ENCODE data around the gene BTBD2. TPM values are rescaled to one million over a fixed set of nuclear protein-coding genes. Genes with fewer than 3 reads are reported as not detected.

BTBD2 gene
- total RNA-seq, 1 donor from 2014 or later = 57.3 TPM

GRCh38 chr19:2058570-2059421 lies 43.3 kb upstream of the BTBD2 start:
- no peaks in the 10 kb centered on the region for H3K36me3 Mint-ChIP-seq (ENCODE audit: low read depth)
- no peaks in the 10 kb centered on the region for H3K9me3 Mint-ChIP-seq
- DNase-seq = no peak
- peaks cover 69% of the 10 kb centered on the region for H3K4me1 Mint-ChIP-seq
- H3K27ac Mint-ChIP-seq = no peak overlapping the region
- intact Hi-C loops (cut with micrococcal nuclease) = no loop called here
- no peaks in the 10 kb centered on the region for H3K27me3 Mint-ChIP-seq
- ChIA-PET POLR2A (interaction anchor here (0.7 to 59.1 kb wide), 3 partner anchors 21 to 842 kb away, joined by 3 to 2723 read pairs (median 490); partner anchors contain the start of genes IZUMO4, MOB3A and ZNF57), CTCF (interaction anchor here (1.2 kb wide), 2 partner anchors 11 to 38 kb away, joined by 3 read pairs; no protein-coding TSS in a partner anchor)
- peak overlapping the region; percentile 32 for H3K4me3 Mint-ChIP-seq
- no peak for ATAC-seq (ENCODE audit: low read depth)
- no peak for TF ChIP-seq CTCF (IDR thresholded peaks at IDR 0.05)

GRCh38 chr19:2057484-2058469 lies 42.3 kb upstream of the BTBD2 start:
- H3K9me3 Mint-ChIP-seq = no peaks in the 10 kb centered on the region
- peaks cover 72% of the 10 kb centered on the region for H3K4me1 Mint-ChIP-seq
- ChIA-PET POLR2A (interaction anchor here (21.6 to 59.1 kb wide), 2 partner anchors 20 to 25 kb away, joined by 490 to 2723 read pairs; partner anchors contain the start of genes IZUMO4 and MOB3A), CTCF (interaction anchor here (1.2 to 1.5 kb wide), 3 partner anchors 12 to 39 kb away, joined by 3 read pairs; no protein-coding TSS in a partner anchor)
- intact Hi-C loops (cut with micrococcal nuclease) = no loop called here
- ATAC-seq (ENCODE audit: low read depth) = no peak
- no peak overlapping the region for H3K4me3 Mint-ChIP-seq
- TF ChIP-seq CTCF (IDR thresholded peaks at IDR 0.05) = no peak
- H3K27me3 Mint-ChIP-seq = no peaks in the 10 kb centered on the region
- H3K27ac Mint-ChIP-seq = peak overlapping the region; percentile 59
- no peaks in the 10 kb centered on the region for H3K36me3 Mint-ChIP-seq (ENCODE audit: low read depth)
- no peak for DNase-seq

GRCh38 chr19:2056837-2057192 lies 41.3 kb upstream of the BTBD2 start:
- ChIA-PET POLR2A (interaction anchor here (21.6 to 59.1 kb wide), 2 partner anchors 19 to 26 kb away, joined by 490 to 2723 read pairs; partner anchors contain the start of genes IZUMO4 and MOB3A), CTCF (interaction anchor here (1.5 kb wide), 1 partner anchor 38 kb away, joined by 3 read pairs; no protein-coding TSS in a partner anchor)
- H3K27ac Mint-ChIP-seq = peak overlapping the region; percentile 59
- ATAC-seq (ENCODE audit: low read depth) = no peak
- intact Hi-C loops (cut with micrococcal nuclease) = no loop called here
- TF ChIP-seq CTCF (IDR thresholded peaks at IDR 0.05) = no peak
- H3K36me3 Mint-ChIP-seq (ENCODE audit: low read depth) = no peaks in the 10 kb centered on the region
- H3K9me3 Mint-ChIP-seq = no peaks in the 10 kb centered on the region
- DNase-seq = no peak
- H3K27me3 Mint-ChIP-seq = no peaks in the 10 kb centered on the region
- H3K4me1 Mint-ChIP-seq = peaks cover 73% of the 10 kb centered on the region
- H3K4me3 Mint-ChIP-seq = no peak overlapping the region

GRCh38 chr19:2055931-2056836 lies 40.7 kb upstream of the BTBD2 start:
- peak overlapping the region; percentile 92 for H3K27ac Mint-ChIP-seq
- H3K36me3 Mint-ChIP-seq (ENCODE audit: low read depth) = peaks cover under 1% of the 10 kb centered on the region
- intact Hi-C loops (cut with micrococcal nuclease) = no loop called here
- ATAC-seq (ENCODE audit: low read depth) = no peak
- H3K27me3 Mint-ChIP-seq = no peaks in the 10 kb centered on the region
- H3K9me3 Mint-ChIP-seq = no peaks in the 10 kb centered on the region
- no peak for DNase-seq
- no peak for TF ChIP-seq CTCF (IDR thresholded peaks at IDR 0.05)
- H3K4me1 Mint-ChIP-seq = peaks cover 76% of the 10 kb centered on the region
- H3K4me3 Mint-ChIP-seq = peak overlapping the region; percentile 71
- ChIA-PET CTCF (no interaction called here), POLR2A (interaction anchor here (21.6 to 59.1 kb wide), 2 partner anchors 18 to 26 kb away, joined by 490 to 2723 read pairs; partner anchors contain the start of genes IZUMO4 and MOB3A)

Measured in activated B cell treated with CpG ODN at 0.5 μM for 24 hours (primary cell).